ENCODE data around the gene FOXA3. TPM values are rescaled to one million over a fixed set of nuclear protein-coding genes. Genes with fewer than 3 reads are reported as not detected.

FOXA3 gene
- total and polyA plus RNA-seq, 10 of the 15 experiments (the other 5 are each of a cell fraction or from before 2014, with no cell fraction given) = 0.04 to 0.83 (median 0.11) TPM; not detected in 5

DNA sequence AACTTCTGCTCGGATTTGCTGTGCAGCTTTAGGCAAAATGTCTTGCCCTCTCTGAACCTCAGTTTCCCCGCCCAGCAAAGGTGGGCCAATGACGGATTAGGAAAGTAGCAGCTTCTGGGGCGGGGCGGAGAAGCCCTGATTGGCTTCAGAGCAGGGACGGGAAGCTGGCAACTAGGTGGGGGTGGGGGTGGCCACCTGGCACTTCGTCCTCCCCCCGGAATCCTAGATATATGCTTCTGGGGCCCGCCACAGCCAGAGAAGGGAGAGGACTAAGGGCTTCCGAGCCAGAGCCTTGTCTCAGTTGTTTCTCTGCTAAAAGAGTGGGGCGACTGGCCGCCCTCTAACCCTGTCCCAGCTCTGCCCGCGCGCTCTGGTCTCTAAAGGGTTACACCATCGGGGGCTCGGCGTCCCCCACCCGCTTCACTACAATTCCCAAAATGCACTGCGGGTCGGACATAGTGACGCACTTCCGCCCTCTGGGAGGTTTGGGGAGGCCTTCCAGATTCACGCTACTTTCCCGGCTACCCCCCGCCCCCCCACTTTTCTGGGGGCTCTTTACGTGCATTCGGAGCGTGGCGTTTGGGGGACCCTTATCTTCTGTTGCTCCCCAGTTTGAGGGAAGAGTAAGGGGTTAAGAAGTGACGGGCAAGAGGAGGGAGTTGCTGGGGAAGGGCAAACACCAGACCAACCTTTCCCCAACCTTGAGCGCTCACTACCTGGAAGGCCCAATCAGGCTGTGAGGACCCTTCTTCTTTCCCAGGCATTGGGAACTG lies 22.5 kb downstream of the FOXA3 start (continued):
- TF ChIP-seq SMAD1 (IDR thresholded peaks at IDR 0.05; ENCODE audit: low read depth, partially characterized antibody) = peak; percentile 21
- no peak for TF ChIP-seq KAT2A (conservative IDR thresholded peaks at IDR 0.05; ENCODE audit: control insufficient read depth, low read depth, low read length)
- TF ChIP-seq TARDBP (IDR thresholded peaks at IDR 0.05; ENCODE audit: borderline replicate concordance) = peak; percentile 87
- peak; percentile 86 for TF ChIP-seq HCFC1 (IDR thresholded peaks at IDR 0.05; ENCODE audit: low read length)
- TF ChIP-seq, protein P1, sequence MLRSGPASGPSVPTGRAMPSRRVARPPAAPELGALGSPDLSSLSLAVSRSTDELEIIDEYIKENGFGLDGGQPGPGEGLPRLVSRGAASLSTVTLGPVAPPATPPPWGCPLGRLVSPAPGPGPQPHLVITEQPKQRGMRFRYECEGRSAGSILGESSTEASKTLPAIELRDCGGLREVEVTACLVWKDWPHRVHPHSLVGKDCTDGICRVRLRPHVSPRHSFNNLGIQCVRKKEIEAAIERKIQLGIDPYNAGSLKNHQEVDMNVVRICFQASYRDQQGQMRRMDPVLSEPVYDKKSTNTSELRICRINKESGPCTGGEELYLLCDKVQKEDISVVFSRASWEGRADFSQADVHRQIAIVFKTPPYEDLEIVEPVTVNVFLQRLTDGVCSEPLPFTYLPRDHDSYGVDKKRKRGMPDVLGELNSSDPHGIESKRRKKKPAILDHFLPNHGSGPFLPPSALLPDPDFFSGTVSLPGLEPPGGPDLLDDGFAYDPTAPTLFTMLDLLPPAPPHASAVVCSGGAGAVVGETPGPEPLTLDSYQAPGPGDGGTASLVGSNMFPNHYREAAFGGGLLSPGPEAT (IDR thresholded peaks at IDR 0.05; ENCODE audit: low read depth) = peak; percentile 95
- no peak for TF ChIP-seq KDM1A (IDR thresholded peaks at IDR 0.05; ENCODE audit: borderline replicate concordance)
- TF ChIP-seq YBX1 (IDR thresholded peaks at IDR 0.05) = no peak
- no peak for TF ChIP-seq NRF1 (conservative IDR thresholded peaks at IDR 0.05; ENCODE audit: low read depth, low read length)
- TF ChIP-seq HDAC6 (IDR thresholded peaks at IDR 0.05; ENCODE audit: unreplicated experiment) = no peak
- TF ChIP-seq, protein P2, sequence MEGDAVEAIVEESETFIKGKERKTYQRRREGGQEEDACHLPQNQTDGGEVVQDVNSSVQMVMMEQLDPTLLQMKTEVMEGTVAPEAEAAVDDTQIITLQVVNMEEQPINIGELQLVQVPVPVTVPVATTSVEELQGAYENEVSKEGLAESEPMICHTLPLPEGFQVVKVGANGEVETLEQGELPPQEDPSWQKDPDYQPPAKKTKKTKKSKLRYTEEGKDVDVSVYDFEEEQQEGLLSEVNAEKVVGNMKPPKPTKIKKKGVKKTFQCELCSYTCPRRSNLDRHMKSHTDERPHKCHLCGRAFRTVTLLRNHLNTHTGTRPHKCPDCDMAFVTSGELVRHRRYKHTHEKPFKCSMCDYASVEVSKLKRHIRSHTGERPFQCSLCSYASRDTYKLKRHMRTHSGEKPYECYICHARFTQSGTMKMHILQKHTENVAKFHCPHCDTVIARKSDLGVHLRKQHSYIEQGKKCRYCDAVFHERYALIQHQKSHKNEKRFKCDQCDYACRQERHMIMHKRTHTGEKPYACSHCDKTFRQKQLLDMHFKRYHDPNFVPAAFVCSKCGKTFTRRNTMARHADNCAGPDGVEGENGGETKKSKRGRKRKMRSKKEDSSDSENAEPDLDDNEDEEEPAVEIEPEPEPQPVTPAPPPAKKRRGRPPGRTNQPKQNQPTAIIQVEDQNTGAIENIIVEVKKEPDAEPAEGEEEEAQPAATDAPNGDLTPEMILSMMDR (IDR thresholded peaks at IDR 0.05 in 2 of 3, conservative IDR thresholded peaks at IDR 0.05 in 1 of 3; ENCODE audit: control insufficient read depth in 2 of 3, extremely low read depth in 1 of 3, insufficient read depth in 1 of 3, low read depth in 3 of 3, low read length in 3 of 3) = no peak
- TF ChIP-seq RB1 (IDR thresholded peaks at IDR 0.05; ENCODE audit: borderline replicate concordance) = no peak; the same call in 1 of the 2 replicates
- TF ChIP-seq, protein P3, sequence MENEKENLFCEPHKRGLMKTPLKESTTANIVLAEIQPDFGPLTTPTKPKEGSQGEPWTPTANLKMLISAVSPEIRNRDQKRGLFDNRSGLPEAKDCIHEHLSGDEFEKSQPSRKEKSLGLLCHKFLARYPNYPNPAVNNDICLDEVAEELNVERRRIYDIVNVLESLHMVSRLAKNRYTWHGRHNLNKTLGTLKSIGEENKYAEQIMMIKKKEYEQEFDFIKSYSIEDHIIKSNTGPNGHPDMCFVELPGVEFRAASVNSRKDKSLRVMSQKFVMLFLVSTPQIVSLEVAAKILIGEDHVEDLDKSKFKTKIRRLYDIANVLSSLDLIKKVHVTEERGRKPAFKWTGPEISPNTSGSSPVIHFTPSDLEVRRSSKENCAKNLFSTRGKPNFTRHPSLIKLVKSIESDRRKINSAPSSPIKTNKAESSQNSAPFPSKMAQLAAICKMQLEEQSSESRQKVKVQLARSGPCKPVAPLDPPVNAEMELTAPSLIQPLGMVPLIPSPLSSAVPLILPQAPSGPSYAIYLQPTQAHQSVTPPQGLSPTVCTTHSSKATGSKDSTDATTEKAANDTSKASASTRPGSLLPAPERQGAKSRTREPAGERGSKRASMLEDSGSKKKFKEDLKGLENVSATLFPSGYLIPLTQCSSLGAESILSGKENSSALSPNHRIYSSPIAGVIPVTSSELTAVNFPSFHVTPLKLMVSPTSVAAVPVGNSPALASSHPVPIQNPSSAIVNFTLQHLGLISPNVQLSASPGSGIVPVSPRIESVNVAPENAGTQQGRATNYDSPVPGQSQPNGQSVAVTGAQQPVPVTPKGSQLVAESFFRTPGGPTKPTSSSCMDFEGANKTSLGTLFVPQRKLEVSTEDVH (IDR thresholded peaks at IDR 0.05; ENCODE audit: low read depth, partially characterized antibody) = no peak
- peak; percentile 96 for TF ChIP-seq CREM (IDR thresholded peaks at IDR 0.05; ENCODE audit: low read depth)
- TF ChIP-seq, protein P4, sequence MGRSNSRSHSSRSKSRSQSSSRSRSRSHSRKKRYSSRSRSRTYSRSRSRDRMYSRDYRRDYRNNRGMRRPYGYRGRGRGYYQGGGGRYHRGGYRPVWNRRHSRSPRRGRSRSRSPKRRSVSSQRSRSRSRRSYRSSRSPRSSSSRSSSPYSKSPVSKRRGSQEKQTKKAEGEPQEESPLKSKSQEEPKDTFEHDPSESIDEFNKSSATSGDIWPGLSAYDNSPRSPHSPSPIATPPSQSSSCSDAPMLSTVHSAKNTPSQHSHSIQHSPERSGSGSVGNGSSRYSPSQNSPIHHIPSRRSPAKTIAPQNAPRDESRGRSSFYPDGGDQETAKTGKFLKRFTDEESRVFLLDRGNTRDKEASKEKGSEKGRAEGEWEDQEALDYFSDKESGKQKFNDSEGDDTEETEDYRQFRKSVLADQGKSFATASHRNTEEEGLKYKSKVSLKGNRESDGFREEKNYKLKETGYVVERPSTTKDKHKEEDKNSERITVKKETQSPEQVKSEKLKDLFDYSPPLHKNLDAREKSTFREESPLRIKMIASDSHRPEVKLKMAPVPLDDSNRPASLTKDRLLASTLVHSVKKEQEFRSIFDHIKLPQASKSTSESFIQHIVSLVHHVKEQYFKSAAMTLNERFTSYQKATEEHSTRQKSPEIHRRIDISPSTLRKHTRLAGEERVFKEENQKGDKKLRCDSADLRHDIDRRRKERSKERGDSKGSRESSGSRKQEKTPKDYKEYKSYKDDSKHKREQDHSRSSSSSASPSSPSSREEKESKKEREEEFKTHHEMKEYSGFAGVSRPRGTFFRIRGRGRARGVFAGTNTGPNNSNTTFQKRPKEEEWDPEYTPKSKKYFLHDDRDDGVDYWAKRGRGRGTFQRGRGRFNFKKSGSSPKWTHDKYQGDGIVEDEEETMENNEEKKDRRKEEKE (IDR thresholded peaks at IDR 0.05) = peak; percentile 45; the same call in 1 of the 2 replicates
- no peak for TF ChIP-seq SREBF2 (IDR thresholded peaks at IDR 0.05; ENCODE audit: low read length)
- no peak; the same call in 1 of the 2 replicates for TF ChIP-seq HDGF (IDR thresholded peaks at IDR 0.05)
- peak; percentile 32; the same call in 1 of the 2 replicates for TF ChIP-seq TCF7 (IDR thresholded peaks at IDR 0.05; ENCODE audit: borderline replicate concordance)
- TF ChIP-seq MTA3 (IDR thresholded peaks at IDR 0.05; ENCODE audit: borderline replicate concordance, low read length) = peak; percentile 67; the same call in 1 of the 2 replicates
- 0 out of 2 replicates have a peak, but pooled peaks have one; percentile 74 for TF ChIP-seq RCOR1 (conservative IDR thresholded peaks at IDR 0.05; ENCODE audit: low read depth, low read length)
- TF ChIP-seq, protein P5, sequence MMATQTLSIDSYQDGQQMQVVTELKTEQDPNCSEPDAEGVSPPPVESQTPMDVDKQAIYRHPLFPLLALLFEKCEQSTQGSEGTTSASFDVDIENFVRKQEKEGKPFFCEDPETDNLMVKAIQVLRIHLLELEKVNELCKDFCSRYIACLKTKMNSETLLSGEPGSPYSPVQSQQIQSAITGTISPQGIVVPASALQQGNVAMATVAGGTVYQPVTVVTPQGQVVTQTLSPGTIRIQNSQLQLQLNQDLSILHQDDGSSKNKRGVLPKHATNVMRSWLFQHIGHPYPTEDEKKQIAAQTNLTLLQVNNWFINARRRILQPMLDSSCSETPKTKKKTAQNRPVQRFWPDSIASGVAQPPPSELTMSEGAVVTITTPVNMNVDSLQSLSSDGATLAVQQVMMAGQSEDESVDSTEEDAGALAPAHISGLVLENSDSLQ (IDR thresholded peaks at IDR 0.05) = no peak

Data from GM12878 (cell line).